H1 (cell line): ENCODE results near the gene MYO7B. TPM values are rescaled to one million over a fixed set of nuclear protein-coding genes. Genes with fewer than 3 reads are reported as not detected.

Source experiments
- CTCF ChIA-PET: fragments of 300-600 bp; sonication (Branson Sonifier 250); formaldehyde crosslinking; loops from one replicate; lab custom pipeline; 2021; ENCODE audit not compliant: partially characterized antibody; lab: Charles Lee
- POLR2A ChIA-PET: fragments of 300-600 bp; sonication (Branson Sonifier 250); formaldehyde crosslinking; loops from one replicate; lab custom pipeline; 2021; ENCODE audit warnings: inconsistent platforms; ENCODE audit not compliant: partially characterized antibody; lab: Charles Lee
- DNase-seq, 2 experiments: peaks; one replicate each; pipeline versions ENCODE4 v3.0.0 to v3.0.0-alpha.2; 2010 to 2022; ENCODE audit warnings: low spot score in 2 of 2, low read depth in 1 of 2, mixed read lengths in 1 of 2
- FAIRE-seq: peaks from 2 replicates; lab custom pipeline; 2011; peaks lifted over from hg19 to GRCh38; lab: Jason Lieb, UNC
- H2AFZ ChIP-seq: 2 replicates; pipeline ENCODE4 v1.8.1; 2012; ENCODE audit warnings: low read length, inconsistent platforms
- H2AK5ac ChIP-seq: 2 replicates; pipeline ENCODE4 v1.6.1; 2013; ENCODE audit warnings: low read depth, low read length
- H2BK120ac ChIP-seq: replicated peaks from 2 replicates; pipeline ENCODE3; 2013; ENCODE audit warnings: low read depth, low read length, inconsistent platforms
- H2BK12ac ChIP-seq: 2 replicates; pipeline ENCODE4 v1.6.1; 2013; ENCODE audit warnings: low read depth, low read length
- H2BK15ac ChIP-seq: 2 replicates; pipeline ENCODE4 v1.6.1; 2013; ENCODE audit warnings: low read length
- H2BK20ac ChIP-seq: 2 replicates; pipeline ENCODE4 v1.6.1; 2013; ENCODE audit warnings: low read length
- H2BK5ac ChIP-seq: 2 replicates; pipeline ENCODE4 v1.6.1; 2013; ENCODE audit warnings: low read depth, low read length
- H3K14ac ChIP-seq: 2 replicates; pipeline ENCODE4 v1.6.1; 2013; ENCODE audit warnings: inconsistent platforms; ENCODE audit not compliant: insufficient read length
- H3K18ac ChIP-seq: 2 replicates; pipeline ENCODE4 v1.6.1; 2013; ENCODE audit warnings: low read length; ENCODE audit errors: extremely low read depth
- H3K23ac ChIP-seq: 2 replicates; pipeline ENCODE4 v1.6.1; 2013; ENCODE audit warnings: inconsistent platforms; ENCODE audit not compliant: insufficient read length
- H3K23me2 ChIP-seq: 2 replicates; pipeline ENCODE4 v1.6.1; 2013; ENCODE audit warnings: low read depth, low read length
- H3K27ac ChIP-seq: 2 replicates; pipeline ENCODE4 v1.6.1; 2011; ENCODE audit warnings: low read depth, low read length, inconsistent platforms
- H3K27me3 ChIP-seq, 4 experiments: replicated peaks in 1 of 4; 1 replicate in 1 of 4; 2 replicates in 3 of 4; pipeline versions ENCODE4 v1.6.1 to v1.8.1; 2011 to 2013; ENCODE audit warnings: low read length in 3 of 4, mild to moderate bottlenecking in 3 of 4, inconsistent platforms in 2 of 4, mixed read lengths in 2 of 4, moderate library complexity in 1 of 4; ENCODE audit not compliant: control insufficient read depth in 3 of 4, insufficient read depth in 3 of 4; ENCODE audit errors: extremely low read depth in 1 of 4
- H3K36me3 ChIP-seq, 4 experiments: 2 replicates each; pipeline versions ENCODE4 v1.6.1 to v1.8.1; 2011 to 2013; ENCODE audit warnings: mild to moderate bottlenecking in 4 of 4, low read length in 3 of 4, moderate library complexity in 2 of 4, control low read depth in 1 of 4, inconsistent platforms in 1 of 4; ENCODE audit not compliant: insufficient read depth in 4 of 4, control insufficient read depth in 2 of 4
- H3K4ac ChIP-seq: replicated peaks from 2 replicates; pipeline ENCODE3; 2013; ENCODE audit warnings: low read length, low read depth, mixed read lengths, inconsistent platforms; ENCODE audit not compliant: insufficient read length
- H3K4me1 ChIP-seq, 4 experiments: replicated peaks in 1 of 4; 1 replicate in 1 of 4; 2 replicates in 3 of 4; pipeline versions ENCODE4 v1.6.1 to v1.8.1; 2011 to 2013; ENCODE audit warnings: low read length in 3 of 4, inconsistent platforms in 2 of 4, mixed read lengths in 1 of 4; ENCODE audit not compliant: insufficient read depth in 4 of 4, control insufficient read depth in 3 of 4
- H3K4me2 ChIP-seq, 2 experiments: 2 replicates each; pipeline versions ENCODE4 v1.6.1 to v1.8.1; 2011 to 2013; ENCODE audit warnings: low read depth in 2 of 2, low read length in 2 of 2, control low read depth in 1 of 2, inconsistent platforms in 1 of 2, mild to moderate bottlenecking in 1 of 2; ENCODE audit not compliant: insufficient read depth in 1 of 2
- H3K4me3 ChIP-seq, 4 experiments: fragments of 200-600, 300-600 bp in 1 of 4; sonication (generic), shearing (Covaris generic), sonication (Bioruptor Twin) in 1 of 4; 2 replicates each; pipeline versions ENCODE4 v1.5.1 to v1.8.1; 2011 to 2016; ENCODE audit warnings: low read length in 4 of 4, low read depth in 3 of 4, control low read depth in 2 of 4, inconsistent platforms in 2 of 4, mild to moderate bottlenecking in 2 of 4, mixed read lengths in 1 of 4, moderate library complexity in 1 of 4; ENCODE audit not compliant: insufficient read depth in 2 of 4; ENCODE audit errors: extremely low read depth in 1 of 4
- H3K56ac ChIP-seq: replicated peaks from 2 replicates; pipeline ENCODE3; 2013; ENCODE audit warnings: low read depth, mild to moderate bottlenecking, mixed read lengths, low read length, inconsistent platforms; ENCODE audit not compliant: insufficient read length
- H3K79me1 ChIP-seq: 2 replicates; pipeline ENCODE4 v1.6.1; 2013; ENCODE audit warnings: low read depth, low read length, control low read depth
- H3K79me2 ChIP-seq, 2 experiments: 2 replicates each; pipeline versions ENCODE4 v1.6.1 to v1.8.1; 2012 to 2013; ENCODE audit warnings: low read length in 2 of 2, mild to moderate bottlenecking in 2 of 2, inconsistent platforms in 1 of 2; ENCODE audit not compliant: insufficient read depth in 2 of 2, control insufficient read depth in 1 of 2
- H3K9ac ChIP-seq, 4 experiments: replicated peaks in 1 of 4; 1 replicate in 1 of 4; 2 replicates in 3 of 4; pipeline versions ENCODE4 v1.6.1 to v1.8.1; 2011 to 2013; ENCODE audit warnings: low read depth in 3 of 4, low read length in 3 of 4, control low read depth in 2 of 4, mild to moderate bottlenecking in 2 of 4, moderate library complexity in 2 of 4, inconsistent platforms in 1 of 4; ENCODE audit errors: extremely low read depth in 1 of 4
- H3K9me3 ChIP-seq, 2 experiments: 2 replicates each; pipeline versions ENCODE4 v1.6.1 to v1.8.1; 2012 to 2013; ENCODE audit warnings: mild to moderate bottlenecking in 2 of 2, moderate library complexity in 2 of 2, control low read depth in 1 of 2, inconsistent platforms in 1 of 2, low read depth in 1 of 2, low read length in 1 of 2, mixed read lengths in 1 of 2; ENCODE audit not compliant: insufficient read depth in 2 of 2
- H4K20me1 ChIP-seq, 2 experiments: replicated peaks in 1 of 2; 2 replicates each; pipeline versions ENCODE3 to v1.8.1; 2011 to 2013; ENCODE audit warnings: inconsistent platforms in 2 of 2, low read length in 2 of 2, mild to moderate bottlenecking in 1 of 2; ENCODE audit not compliant: insufficient read depth in 2 of 2, control insufficient read depth in 1 of 2
- H4K5ac ChIP-seq: 2 replicates; pipeline ENCODE4 v1.6.1; 2013; ENCODE audit warnings: low read length, low read depth, mixed read lengths, inconsistent platforms; ENCODE audit not compliant: insufficient read length
- H4K8ac ChIP-seq: 2 replicates; pipeline ENCODE4 v1.8.0; 2013; ENCODE audit warnings: mild to moderate bottlenecking, moderate library complexity, low read length, inconsistent platforms; ENCODE audit not compliant: insufficient read depth; ENCODE audit errors: extremely low read depth
- H4K91ac ChIP-seq: replicated peaks from 2 replicates; pipeline ENCODE3; 2013; ENCODE audit warnings: low read length, mixed read lengths, inconsistent platforms; ENCODE audit not compliant: insufficient read length
- CBX5 ChIP-seq: fragments of 300-800, 300-1000 bp; sonication (generic); IDR thresholded peaks from 2 replicates; pipeline ENCODE4 v1.7.1; 2016; ENCODE audit warnings: antibody characterized with exemption, low read length, low read depth
- JUND ChIP-seq: IDR thresholded peaks from 2 replicates; pipeline ENCODE4 v1.6.1; 2011; ENCODE audit warnings: mild to moderate bottlenecking, improper control_type of control experiment, low read length
- PHF8 ChIP-seq: fragments of 200-600 bp; sonication (generic); conservative IDR thresholded peaks from 2 replicates; pipeline ENCODE4 v1.7.1; 2012; ENCODE audit warnings: low read depth, mild to moderate bottlenecking, inconsistent platforms, low read length, moderate library complexity
- WGBS, 2 experiments: shearing (Covaris generic) in 1 of 2; methylation state at CpG; one replicate each; pipeline versions ENCODE4 v1.1.6 to v1.1.7; 2013 to 2015; ENCODE audit warnings: low lambda C conversion rate in 2 of 2, mixed read lengths in 2 of 2, inconsistent platforms in 1 of 2, low coverage in 1 of 2, missing lambda C conversion rate in 1 of 2; ENCODE audit not compliant: insufficient replicate concordance in 2 of 2, insufficient coverage in 1 of 2, insufficient read length in 1 of 2; ENCODE audit errors: extremely low coverage in 1 of 2, missing lambda C conversion rate in 1 of 2; 5-methylcytosine and 5-hydroxymethylcytosine counted together
- polyA plus RNA-seq, 7 experiments: library from polyadenylated mRNA; depleted of rRNA in 3 of 7; stranded (reverse) in 5 of 7; unstranded in 2 of 7; fragments of >200 nt in 5 of 7; fragments of 200-250 nt in 2 of 7; gene quantifications; 1 replicate in 5 of 7; 2 replicates in 1 of 7; 4 replicates in 1 of 7; pipeline versions ENCODE4 v1.2.1 to v1.2.3, GENCODE V29; 2011 to 2013; ENCODE audit warnings: missing spikeins in 2 of 7, mixed read lengths in 2 of 7
- total RNA-seq: library from RNA; stranded (reverse); fragmentation: NEBNext Ultra II Directional; extraction: Animal tissue kit (Norgen Biotek cat#: 25700); gene quantifications from 2 replicates; pipeline ENCODE4 v1.2.1, GENCODE V29; 2021
- TF ChIP-seq, protein P1 (sequence below): IDR thresholded peaks from 2 replicates; pipeline ENCODE4 v1.6.1; 2011; ENCODE audit warnings: low read length, improper control_type of control experiment
- TF ChIP-seq, protein P2 (sequence below): IDR thresholded peaks from 2 replicates; pipeline ENCODE4 v1.6.1; 2011; ENCODE audit warnings: low read depth, mild to moderate bottlenecking, low read length; ENCODE audit not compliant: insufficient read depth

MYO7B gene
- total and polyA plus RNA-seq, 2 of the 8 experiments (the other 6 are each of a cell fraction or from before 2014, with no cell fraction given) = not detected

DNA sequence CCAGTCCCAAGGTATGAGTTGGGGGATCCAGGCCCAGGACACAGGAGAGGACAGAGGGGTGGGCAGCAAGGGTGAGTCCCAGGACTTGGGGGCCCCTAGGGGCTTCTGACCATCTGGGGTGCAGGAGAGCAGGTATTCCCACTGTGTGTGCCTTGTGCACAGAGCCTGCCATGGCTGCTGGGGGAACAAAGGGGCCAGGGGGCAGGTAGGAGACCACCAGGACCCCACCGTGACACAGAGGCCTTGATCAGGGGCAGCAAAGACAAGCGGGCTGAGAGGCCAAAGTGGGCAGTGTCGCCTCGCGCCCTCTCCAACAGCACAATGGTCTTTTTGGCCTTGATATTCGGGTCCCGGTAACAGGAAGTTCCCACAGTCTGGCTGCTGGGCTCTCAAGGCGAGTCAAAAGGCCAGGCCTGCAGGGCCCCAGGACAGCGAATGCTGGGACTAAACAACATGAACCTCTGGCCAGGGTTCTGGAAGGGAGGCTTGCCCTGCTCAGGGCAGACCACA lies 98.1 kb downstream of the MYO7B start:
- Histone ChIP-seq H3K9ac (no peak overlapping the region), H3K23me2 (no peaks in the 10 kb centered on the region), H3K27me3 (no peaks in the 10 kb centered on the region), H3K27ac (no peak overlapping the region), H3K4me2 (no peak overlapping the region), H3K4ac (no peak overlapping the region), H4K20me1 (no peaks in the 10 kb centered on the region), H2AFZ (no peak overlapping the region), H3K79me1 (no peaks in the 10 kb centered on the region), H3K36me3 (no peaks in the 10 kb centered on the region), H3K56ac (no peak overlapping the region), H3K9me3 (no peaks in the 10 kb centered on the region), H2BK5ac (no peak overlapping the region), H4K8ac (peak overlapping the region; percentile 73), H2BK12ac (no peak overlapping the region), H4K5ac (no peak overlapping the region), H2AK5ac (no peak overlapping the region), H2BK120ac (no peak overlapping the region), H3K18ac (no peak overlapping the region), H3K79me2 (no peaks in the 10 kb centered on the region), H3K4me1 (peaks cover 0 to 15% (median 7%) of the 10 kb centered on the region in 4 experiments; a peak in 6 of 7 replicates), H3K14ac (no peak overlapping the region), H3K4me3 (no peak overlapping the region), H3K23ac (no peak overlapping the region), H2BK15ac (no peak overlapping the region; the same call in 1 of the 2 replicates), H2BK20ac (no peak overlapping the region), H4K91ac (no peak overlapping the region)
- ChIA-PET POLR2A (no interaction called here), CTCF (interaction anchor here (0.9 to 3.2 kb wide), 3 partner anchors 23 to 42 kb away, joined by 3 to 15 read pairs (median 5); no protein-coding TSS in a partner anchor)
- no peak for DNase-seq
- no peak for FAIRE-seq
- WGBS, 2 experiments = 87% methylated on average over 9 of the region's 9 CpGs; no CpG with 5 or more reads in 1 of the 2 experiments
- TF ChIP-seq CBX5 (no peak), JUND (no peak), PHF8 (no peak)
- TF ChIP-seq, protein P1, sequence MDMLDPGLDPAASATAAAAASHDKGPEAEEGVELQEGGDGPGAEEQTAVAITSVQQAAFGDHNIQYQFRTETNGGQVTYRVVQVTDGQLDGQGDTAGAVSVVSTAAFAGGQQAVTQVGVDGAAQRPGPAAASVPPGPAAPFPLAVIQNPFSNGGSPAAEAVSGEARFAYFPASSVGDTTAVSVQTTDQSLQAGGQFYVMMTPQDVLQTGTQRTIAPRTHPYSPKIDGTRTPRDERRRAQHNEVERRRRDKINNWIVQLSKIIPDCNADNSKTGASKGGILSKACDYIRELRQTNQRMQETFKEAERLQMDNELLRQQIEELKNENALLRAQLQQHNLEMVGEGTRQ = no peak
- TF ChIP-seq, protein P2, sequence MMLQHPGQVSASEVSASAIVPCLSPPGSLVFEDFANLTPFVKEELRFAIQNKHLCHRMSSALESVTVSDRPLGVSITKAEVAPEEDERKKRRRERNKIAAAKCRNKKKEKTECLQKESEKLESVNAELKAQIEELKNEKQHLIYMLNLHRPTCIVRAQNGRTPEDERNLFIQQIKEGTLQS = no peak
